GM19099 (cell line): ENCODE measurements around the gene GIPC1.

Source experiments
- POLR2A ChIP-seq: IDR thresholded peaks from 3 replicates; pipeline ENCODE4 v1.6.1; 2011; ENCODE audit warnings: low read depth; ENCODE audit not compliant: insufficient read length; ENCODE audit errors: extremely low read depth

The GIPC1 gene

DNA sequence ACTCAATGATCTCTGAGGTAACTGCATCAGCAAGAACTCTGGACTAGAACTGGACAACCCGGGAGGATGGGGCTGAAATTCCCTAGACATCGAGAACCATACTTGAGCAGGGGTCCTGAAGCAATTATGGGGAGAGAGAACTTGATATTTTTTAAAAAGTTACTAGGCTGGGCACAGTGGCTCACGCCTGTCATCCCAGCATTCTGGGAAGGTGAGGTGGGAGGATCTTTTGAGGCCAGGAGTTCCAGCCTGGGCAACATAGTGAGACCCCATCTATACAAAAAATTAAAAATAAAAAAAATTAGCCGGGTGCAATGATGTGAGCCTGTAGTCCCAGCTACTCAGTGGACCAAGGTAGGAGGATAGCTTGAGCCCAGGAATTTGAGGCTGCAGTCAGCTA, 24.6 kb upstream of the GIPC1 start:
- TF ChIP-seq POLR2A: no peak

DNA sequence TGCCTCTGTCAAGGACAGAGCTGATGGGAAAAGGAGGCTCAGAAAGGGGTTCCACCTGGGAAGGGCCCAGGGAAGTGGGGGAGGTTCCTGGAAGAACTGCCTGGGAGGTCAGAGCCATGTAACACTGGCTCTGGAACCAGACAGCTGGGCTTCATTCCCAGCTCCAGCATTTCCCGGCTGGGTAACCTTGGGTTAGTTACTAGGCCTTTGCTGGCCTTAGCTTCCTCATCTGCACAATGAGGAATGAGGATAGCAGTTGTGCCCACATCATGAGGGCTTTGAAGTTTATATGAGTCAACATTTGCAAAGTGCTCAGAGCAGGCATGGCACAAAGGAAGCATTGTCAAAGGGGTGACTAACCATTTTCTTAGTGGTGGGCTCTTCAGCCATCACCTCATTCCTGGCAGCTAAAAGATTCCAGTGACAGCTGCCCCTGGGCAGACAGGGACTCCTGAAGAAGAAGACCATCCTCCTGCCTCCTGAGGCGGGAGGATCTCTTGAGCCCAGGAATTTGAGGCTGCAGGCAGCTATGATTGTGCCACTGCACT, 24.0 kb upstream of the GIPC1 start:
- no peak for TF ChIP-seq POLR2A

DNA sequence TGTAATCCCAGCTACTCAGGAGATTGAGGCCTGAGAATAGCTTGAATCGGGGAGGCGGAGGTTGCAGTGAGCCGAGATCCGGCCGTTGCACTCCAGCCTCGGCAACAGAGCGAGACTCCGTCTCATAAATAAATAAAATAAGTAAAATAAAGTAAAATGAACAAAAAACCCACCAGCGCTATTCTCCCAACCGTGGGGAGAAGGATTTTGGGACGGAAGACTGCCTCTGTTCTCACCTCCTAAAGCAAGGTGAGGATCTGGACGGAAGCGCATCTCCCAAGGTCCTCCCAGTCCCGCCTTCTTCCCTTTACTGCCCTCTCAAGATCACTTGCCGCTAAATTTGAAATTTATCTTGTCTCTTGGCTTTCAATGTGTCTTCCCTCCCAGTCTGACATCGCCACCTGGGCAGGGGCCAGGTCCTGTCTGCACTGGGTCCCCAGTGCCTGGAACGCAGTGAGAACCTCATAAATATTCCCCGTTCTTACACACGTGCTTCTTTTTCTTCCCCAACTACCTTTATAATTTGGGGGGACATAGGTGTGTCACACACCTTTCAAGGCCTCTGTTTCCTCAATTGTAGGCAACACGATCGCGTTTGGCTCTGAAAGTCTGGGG, 23.4 kb upstream of the GIPC1 start:
- TF ChIP-seq POLR2A: no peak

DNA sequence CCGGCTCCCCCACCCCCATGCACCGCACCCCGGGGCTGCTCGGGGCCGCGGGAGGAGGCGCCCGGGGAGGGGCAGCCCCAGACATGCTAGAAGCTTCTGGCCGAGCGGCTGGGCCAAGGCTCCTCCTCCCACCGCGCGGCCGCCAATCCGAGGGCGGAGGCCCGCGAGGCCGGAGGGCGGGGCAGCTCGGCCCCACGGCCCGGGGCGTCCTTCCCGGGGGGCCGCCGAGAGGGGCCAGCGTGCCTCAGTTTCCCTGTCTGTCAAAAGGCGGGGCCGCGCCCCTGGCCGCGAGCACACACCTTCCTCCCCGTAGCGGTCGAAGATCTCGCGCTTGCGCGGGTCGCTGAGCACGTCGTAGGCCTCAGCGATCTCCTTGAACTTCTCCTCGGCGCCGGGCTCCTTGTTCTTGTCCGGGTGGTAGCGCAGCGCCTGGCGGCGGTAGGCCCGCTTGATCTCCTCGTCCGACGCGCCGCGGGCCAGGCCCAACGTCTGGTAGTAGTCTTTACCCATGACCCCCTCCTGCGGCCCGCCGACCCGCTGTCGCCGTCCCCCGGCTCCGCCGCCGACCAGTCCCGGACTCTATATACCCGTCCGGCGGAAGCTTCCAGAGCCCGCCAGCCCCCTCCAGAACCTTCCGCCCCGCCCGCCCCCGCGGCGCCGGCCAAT, 22.0 kb upstream of the GIPC1 start, which contains the start of gene DNAJB1:
Gene DNAJB1, minus strand, starts transcription at position 558 of the 666 bp plus-strand sequence. Its CDS starts 48 bp downstream, at position 510.
- peak; percentile 97 for TF ChIP-seq POLR2A

DNA sequence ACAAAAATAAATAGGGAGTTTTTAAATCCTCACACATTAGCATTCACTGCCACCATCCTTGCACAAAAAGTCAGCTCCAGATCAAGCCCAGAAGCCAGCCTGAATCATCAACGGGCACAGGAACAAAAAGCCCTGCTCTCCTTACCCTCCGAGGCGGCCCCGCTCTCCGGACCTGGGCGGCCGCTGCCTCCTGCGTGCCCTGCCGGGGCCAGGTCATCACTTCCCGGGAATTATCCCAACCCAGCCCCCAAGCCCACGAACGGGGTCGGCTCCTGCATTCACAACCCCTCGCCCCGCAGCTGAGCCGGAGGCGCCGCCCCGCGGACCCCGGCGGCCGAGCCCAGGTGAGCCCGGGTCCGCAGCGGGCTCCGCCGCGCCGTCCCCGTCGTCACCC, 21.5 kb upstream of the GIPC1 start:
- TF ChIP-seq POLR2A: no peak

DNA sequence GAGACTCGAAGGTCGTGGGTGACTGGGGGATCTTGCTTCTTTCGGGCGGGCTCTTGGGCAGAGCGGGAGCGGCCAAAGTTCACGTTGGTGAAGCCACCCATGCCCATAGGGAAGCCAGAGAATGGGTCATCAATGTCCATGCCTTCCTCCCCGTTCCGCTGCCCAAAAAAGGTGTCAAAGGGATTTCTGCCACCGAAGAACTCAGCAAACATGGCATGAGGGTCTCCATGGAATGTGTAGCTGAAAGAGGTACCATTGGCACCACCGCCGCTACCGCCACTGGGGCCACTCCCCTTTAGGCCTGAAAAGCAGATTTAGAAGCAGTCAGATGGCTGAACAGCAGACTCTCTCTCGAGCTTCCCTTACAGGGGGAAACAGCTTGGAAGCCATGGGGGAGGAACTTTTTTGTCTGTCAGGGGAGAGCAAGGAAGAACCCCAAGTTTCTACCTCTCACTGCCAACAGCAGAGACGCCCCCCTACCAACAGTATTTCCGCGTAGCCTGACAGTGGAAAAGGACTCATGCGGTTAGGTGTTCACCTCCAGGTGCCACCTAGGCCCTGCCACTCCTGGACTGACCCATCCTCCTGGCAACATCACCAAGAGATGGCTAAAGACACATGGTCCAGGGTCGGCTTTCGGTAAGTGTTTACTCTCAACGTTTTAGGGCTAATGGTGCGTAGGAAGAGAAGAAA, 21.0 kb upstream of the GIPC1 start:
- TF ChIP-seq POLR2A: no peak

DNA sequence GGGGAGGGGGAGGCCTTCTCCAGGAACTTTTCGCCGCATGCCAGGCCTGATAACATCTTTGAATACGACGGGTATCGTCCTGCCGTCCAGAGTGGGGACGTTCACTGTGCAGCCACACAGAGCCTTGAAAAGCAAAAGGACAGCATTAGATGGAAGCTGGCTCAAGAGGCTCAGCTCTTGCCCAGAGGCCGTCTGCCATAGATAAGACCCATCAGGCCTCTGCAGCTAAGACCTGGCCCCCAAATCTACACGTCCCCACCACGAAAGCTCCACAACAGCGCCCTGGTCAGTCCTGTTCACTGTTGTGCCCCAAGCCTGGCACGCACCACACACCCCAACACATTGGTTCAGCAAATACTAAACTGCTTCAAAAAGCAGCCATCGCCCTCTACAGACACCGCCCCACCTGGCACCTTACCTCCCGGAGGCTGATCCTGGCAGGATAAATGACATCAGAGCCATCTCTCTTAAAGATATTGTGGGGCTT, 20.2 kb upstream of the GIPC1 start:
- no peak for TF ChIP-seq POLR2A

DNA sequence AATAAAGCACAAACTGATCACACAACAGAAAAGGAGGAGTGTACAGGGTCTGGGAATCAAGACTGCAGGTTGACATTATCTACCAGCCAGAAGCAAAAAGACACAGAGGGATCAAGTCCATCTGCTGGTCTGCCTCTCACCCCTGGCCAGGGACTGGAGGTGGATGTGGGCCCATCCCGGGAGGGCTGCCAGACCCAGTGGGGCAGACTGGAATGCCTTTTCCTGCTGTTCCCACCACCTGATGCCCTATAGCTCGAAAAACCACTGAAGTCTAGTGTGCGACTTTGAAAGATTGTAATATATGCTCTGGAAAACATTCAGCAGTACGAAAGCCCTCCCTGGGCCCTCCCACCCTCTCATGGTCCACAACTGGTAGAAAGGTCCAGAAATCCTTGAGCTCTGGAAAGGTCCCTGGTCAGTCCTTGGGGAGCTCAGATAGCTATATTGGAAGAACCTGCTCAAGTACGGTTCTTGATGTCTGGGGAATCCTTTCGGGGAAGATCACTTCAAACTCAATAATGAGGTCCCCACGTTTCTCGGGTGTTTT, 19.6 kb upstream of the GIPC1 start:
- no peak for TF ChIP-seq POLR2A

DNA sequence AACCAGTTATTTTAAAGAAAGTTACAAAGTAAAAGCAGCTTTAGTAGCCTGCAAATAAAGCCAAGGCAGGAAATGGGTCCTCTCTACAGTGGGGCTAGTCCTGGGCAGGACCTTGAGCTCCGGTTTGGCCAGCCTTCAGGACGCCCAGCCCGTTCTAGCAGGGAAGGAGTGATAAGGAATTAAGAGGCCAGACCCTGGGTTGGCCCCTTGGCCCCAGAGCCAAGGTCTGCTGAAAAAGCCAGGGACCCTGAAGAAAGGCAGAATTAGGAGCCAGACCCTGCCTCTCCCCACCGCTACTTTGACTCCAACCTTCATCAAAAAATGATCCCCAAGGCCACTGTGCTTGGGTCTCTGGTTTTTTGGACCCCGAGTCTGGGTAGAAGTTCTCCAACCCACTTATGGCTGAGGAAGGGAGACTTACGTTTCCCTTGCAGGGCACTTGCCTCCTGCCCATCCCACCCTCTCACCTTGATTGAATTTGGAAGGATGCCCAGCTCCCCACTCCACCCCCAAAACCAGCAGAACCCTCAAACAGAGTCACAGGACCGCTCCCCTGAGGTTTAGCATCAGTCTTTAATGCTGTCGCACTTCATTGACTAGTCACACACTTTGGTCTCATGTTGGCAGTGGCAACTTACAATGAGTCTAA, 18.4 kb upstream of the GIPC1 start:
- TF ChIP-seq POLR2A: no peak

DNA sequence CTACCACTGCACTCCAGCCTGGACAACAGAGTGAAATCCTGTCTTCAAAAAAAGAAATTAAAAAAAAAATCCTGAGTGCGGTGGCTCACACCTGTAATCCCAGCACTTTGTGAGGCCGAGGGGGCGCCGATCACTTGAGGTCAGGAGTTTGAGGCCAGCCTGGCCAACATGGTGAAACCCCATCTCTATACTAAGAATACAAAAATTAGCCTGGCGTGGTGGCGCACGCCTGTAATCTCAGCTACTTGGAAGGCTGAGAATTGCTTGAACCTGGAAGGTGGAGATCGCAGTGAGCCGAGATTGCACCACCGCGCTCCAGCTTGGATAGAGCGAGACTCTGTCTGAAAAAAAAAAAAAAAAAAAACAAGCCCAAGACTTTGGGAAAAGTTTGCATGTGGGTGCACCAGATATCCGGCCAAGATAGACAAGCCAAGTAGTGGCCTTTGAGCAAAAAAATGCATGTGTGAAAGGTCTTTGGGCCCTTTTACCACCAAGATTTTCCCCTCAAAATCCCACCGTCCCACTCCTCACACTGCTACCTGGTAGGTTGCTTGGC, 16.6 kb upstream of the GIPC1 start:
- no peak for TF ChIP-seq POLR2A

DNA sequence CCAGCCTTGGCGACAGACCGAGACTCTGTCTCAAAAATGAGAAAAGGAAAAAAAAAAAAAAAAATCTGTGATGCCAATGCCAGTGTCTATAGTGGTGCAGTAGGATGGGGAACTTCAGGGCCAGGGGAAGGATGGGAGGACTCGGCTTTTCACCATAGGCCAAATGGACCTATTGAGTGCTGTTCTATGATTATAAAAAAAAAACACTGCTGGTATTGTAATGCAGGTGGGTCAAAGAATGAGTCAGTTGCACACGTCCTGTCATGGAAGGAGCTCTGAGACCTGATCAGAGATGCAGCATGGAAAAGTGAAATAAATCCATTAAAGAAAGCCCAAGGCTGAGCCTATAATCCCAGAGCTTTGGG, 15.3 kb upstream of the GIPC1 start:
- TF ChIP-seq POLR2A: no peak

DNA sequence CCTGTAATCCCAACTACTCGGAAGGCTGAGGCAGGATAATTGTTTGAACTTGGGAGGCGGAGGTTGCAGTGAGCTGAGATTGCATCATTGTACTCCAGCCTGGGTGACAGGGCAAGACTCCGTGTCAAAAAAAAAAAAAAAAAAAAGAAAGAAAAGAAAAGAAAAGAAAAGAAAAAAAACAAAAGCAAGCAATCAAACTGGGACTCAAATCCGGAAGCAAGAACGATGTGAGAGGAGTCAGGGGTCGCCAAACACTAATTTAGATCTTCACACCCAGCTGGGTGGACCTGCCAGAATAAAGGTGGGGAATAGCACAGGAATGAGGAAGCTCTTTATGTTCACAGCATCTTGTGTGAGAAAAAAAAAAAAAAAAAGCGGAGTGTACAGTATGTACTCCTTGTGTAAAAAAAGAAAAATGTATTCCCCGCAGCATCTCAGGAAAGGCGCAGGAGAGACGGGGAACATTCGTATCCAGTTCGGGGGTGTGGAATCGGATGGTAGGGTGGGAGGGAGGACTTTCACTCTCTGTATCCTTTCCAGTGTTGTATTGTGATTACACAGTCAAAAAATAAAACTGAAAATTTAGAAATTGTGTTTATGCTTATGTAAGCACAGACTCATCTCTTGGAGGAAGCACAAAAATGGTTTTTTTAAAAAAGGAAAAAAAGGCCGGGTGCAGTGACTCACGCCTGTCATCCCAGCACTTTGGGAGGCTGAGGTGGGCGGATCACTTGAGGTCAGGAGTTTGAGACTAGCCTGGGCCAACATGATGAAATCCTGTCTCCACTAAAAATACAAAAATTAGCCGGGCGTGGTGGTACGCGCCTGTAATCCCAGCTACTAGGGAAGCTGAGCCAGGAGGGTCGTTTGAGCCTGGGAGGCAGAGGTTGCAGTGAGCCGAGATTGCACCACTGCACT, 14.6 kb upstream of the GIPC1 start:
- TF ChIP-seq POLR2A: no peak

DNA sequence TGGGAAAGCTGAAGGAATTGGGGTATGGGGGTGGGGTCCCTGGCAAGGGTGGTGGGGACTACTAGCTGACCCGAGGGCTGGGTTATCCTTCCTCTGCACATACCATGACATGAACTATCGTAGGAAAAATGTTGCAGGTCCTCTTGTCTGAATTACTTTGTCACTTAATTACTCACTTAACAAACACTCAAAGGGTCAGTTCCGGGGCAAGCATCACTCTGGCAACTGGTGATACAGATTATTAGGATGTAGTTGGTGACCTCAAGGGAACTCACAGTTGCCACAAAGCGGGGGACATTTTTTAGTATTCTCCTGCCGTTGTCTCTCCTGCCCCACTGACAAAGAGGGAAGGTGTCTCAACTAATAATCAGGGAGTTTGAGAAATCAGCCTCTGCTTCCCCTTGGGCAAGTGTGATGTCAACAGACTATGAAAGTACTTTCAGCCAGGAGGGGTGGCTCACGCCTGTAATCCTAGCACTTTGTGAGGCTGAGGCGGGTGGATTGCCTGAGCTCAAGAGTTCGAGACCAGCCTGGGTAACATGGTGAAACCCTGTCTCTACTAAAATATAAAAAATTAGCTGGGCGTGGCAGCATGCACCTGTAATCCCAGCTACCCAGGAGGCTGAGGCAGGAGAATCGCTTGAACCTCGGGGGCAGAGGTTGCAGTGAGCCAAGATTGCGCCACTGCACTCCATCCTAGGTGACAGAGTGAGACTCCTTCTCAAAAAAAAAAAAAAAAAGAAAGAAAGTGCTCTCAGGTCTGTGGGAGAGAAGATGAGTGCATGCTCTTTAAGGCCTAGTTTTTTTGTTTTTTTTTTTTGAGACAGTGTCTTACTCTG, 12.0 kb upstream of the GIPC1 start:
- TF ChIP-seq POLR2A: no peak
